SHP77 treated with DMSO at 0.1 percent for 48 hours (cell line): Measurements from ENCODE around the gene ZBTB7B.

ENCODE experiments used
- DNase-seq: peaks from one replicate; lab custom pipeline; 2025; lab: John Stamatoyannopoulos, UW

The ZBTB7B gene

DNA sequence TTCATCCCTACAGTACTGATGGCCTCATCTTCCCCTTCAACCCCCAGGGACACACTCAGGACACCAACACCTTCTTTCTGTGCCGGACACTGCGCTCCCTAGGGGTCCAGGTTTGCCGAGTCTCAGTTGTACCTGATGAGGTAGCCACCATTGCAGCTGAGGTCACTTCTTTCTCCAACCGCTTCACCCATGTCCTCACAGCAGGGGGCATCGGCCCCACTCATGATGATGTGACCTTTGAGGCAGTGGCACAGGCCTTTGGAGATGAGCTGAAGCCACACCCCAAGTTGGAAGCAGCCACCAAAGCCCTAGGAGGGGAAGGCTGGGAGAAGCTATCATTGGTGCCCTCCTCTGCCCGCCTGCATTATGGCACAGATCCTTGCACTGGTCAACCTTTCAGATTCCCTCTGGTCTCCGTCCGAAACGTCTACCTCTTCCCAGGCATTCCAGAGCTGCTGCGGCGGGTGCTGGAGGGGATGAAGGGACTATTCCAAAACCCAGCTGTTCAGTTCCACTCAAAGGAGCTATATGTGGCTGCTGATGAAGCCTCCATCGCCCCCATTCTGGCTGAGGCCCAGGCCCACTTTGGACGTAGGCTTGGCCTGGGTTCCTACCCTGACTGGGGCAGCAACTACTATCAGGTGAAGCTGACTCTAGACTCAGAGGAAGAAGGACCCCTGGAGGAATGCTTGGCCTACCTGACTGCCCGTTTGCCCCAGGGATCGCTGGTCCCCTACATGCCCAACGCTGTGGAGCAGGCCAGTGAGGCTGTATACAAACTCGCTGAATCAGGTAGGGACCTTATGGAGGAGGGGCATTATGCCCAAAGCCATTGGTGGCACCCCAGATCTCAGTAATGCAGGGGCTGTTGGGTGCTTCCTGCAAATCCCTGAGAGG is 14.3 kb upstream of the ZBTB7B start:
- DNase-seq = no peak

- no peak for DNase-seq
Measured at GRCh38 chr1:154989195-154989860, 13.3 kb upstream of the ZBTB7B start.

- no peak for DNase-seq
Measured at GRCh38 chr1:154990276-154990675, 12.3 kb upstream of the ZBTB7B start.

GRCh38 chr1:154992721-154993571 is 9.7 kb upstream of the ZBTB7B start:
- peak; percentile 34 for DNase-seq

GRCh38 chr1:154993572-154994268 is 8.9 kb upstream of the ZBTB7B start, which contains the start of gene LENEP:
Gene LENEP (plus strand): TSS chr1:154993586. CDS start chr1:154993608, 22 bp downstream.
- no peak for DNase-seq

DNA sequence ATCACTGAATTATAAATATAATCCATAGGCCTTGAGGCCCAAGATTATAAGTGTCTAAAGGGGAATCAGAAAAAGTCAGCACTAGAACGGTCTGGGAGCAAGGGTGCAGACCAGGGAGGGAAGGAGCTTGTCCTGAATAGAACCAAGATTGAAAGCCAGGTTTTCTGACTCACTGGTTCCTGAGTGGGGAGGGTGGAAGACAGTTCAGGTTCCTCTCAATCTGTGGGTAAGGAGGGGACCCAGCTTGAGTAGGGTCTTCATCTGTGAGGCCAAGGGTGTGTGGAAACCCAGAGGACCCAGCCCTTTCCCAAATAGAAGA is 8.4 kb upstream of the ZBTB7B start:
- DNase-seq = no peak

- DNase-seq = no peak
Measured at GRCh38 chr1:154994591-154994990, 8.0 kb upstream of the ZBTB7B start.

GRCh38 chr1:154995301-154995983 is 7.2 kb upstream of the ZBTB7B start:
- DNase-seq = peak; percentile 37

DNA sequence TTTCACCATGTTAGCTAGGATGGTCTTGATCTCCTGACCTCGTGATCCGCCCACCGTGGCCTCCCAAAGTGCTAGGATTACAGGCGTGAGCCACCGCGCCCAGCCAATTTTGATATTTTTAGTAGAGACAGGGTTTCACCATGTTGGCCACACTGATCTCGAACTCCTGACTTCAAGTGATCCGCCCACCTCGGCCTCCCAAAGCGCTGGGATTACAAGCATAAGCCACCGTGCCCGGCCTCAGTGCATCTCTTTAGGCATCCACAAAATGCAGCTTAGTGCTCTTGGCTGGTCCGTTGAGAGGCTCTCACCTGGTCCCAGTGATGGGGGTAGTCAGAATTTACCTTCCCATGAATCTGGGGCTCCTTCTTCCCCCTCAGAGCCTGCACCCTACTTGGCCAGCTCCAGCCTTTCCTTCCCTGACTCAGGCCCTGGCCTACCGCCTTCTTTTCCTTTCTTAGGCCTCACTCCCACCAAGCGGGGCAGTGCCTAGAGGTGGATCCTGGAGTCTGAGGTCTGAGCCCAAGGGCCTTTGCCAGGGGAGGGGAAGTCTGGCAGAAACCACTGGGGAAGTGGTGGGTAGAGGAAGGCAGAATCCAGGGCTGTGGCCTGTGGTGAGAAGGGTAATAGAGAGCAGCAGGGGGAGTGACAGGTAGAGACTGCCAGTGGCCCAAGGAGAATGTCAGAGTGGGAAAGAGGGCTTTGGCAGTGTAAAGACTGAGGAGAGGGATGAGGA is 5.5 kb upstream of the ZBTB7B start:
- no peak for DNase-seq

DNA sequence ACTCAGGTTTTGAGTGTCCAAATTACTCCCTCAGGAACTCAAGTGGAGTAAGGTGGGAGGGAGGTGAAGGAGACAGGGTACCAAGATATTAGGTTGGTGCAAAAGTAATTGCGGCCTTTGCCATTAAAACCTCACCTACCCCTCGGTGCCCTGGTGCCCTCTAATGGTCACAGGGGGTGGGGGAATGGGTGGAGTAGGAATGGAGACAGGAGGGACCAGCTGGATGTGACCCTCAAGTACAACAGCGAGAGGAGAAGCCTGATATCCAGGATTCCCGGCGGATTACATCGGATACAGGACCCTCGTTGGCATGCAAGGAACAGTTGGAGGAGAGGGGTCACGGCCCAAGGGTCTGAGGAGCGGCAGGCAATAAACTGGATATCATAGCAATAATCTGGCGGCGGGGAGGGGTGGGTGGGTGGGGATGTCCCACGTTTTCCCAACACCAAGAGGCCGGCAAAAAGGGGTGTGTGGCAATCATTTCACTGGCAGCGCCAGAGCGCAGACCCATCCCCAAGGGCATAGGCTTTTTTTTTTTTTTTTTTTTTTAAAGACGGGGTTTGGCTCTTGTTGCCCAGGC is 4.3 kb upstream of the ZBTB7B start:
- no peak for DNase-seq

DNA sequence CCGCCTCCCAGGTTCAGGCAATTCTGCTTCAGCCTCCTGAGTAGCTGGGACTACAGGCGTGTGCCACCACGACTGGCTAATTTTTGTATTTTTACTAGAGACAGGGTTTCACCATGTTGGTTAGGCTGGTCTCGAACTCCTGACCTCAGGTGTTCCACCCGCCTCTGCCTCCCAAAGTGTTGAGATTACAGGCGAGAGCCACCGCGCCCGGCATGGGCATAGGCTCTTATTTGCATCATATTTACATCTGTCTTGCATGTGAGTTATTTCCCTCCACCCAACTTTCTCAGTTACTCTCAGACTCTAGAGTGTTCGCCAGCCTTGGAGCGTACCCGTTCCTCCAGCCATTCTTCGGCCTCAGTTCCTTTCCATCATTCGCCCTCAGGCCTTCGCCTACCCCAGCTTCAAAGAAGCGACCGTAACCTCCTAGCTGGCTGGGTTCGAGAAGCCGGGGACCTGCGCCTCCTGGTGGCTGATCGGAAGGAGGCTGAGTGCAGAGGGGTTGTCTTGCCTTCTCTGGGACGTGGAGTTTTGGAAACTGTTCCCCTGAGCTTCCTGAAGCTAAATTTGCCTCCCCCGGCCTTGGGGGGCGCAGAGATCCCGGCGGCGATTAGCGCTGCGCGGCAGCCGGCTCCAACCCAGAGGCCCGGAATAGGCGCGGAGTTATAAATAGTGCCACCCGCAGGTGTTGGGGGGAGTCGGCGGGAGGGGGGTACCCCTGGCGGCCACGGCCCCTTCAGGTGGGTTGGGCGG is 3.6 kb upstream of the ZBTB7B start:
- DNase-seq = peak; percentile 83

DNA sequence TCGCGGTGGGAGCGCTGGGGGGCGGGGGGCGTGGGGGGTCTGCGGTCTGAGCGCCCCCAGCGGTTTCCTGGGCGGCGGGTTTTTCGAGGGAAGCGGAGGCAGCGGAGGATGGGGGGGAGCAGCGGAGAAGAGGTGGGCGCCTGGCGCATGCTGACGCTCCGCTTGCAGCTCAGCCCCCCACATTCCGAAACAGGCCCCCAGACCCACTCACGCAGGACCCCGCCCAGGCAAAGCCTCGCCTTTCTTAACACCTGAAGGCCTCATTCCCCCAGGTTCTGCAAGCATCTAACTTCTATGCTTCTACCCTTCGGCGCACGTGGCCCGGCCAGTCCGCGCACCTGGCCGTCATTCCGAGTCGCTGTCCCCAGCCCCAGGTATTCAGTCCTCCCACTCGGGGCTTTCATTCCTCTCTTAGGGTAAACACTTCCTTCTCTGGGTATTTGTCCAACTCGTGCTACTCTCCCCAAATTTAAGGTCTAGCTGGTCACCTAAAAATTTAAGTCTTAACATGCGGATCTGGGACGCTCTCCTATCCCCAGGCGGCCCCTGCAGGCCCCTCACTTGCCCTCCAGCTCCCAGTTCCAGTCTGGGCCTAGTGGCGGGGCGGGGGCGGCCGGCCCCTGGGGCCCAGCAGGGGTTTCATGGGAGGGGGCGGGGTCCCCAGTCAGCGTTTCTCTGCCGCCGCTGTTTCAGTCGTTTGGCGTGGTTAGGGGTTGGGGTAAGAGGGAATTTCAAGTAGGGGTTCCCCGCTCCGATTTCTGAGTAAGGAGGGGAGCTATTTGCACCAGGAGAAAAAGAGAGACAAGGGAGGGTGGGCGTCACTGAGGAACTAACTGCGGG is 2.8 kb upstream of the ZBTB7B start:
- DNase-seq = peak; percentile 43

GRCh38 chr1:155000411-155000725 is 2.2 kb upstream of the ZBTB7B start:
- peak; percentile 83 for DNase-seq

DNA sequence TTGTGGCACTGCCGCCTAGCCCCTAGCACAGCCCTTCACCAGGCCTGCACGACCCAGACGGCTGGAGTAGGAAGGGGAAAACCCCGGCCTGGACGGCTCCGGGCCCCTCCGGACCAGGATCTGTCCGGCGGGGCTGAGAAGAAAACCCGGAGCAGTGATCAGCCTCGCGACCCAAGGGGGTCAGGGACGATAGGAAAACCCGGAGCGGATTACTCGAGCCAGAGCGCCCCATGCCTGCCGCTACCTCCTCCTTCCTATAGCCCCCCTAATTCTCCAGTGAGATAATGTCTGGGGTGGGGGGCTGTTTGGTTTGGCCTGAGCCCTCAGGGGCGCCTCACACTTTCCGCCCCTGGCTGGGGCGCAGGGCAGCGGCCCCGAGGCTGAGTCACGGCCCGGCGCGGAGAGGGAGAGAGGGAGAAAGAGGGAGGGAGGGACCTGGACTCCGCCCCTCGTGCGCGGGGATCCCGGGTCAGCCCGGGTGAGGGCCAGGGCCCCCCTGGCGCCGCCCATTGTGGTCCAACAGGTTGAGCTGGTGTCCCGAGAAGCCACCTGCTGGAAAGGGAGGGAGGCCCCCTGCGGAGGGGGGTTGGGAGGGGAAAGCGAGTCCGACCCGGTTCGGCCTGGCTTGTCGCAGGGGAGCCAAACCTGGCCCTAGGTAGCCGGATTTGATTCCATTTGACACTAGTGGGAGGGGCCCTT is 1.7 kb upstream of the ZBTB7B start:
- DNase-seq = peak; percentile 94

- DNase-seq = no peak
Measured at GRCh38 chr1:155001425-155001674, 1.3 kb upstream of the ZBTB7B start.

DNA sequence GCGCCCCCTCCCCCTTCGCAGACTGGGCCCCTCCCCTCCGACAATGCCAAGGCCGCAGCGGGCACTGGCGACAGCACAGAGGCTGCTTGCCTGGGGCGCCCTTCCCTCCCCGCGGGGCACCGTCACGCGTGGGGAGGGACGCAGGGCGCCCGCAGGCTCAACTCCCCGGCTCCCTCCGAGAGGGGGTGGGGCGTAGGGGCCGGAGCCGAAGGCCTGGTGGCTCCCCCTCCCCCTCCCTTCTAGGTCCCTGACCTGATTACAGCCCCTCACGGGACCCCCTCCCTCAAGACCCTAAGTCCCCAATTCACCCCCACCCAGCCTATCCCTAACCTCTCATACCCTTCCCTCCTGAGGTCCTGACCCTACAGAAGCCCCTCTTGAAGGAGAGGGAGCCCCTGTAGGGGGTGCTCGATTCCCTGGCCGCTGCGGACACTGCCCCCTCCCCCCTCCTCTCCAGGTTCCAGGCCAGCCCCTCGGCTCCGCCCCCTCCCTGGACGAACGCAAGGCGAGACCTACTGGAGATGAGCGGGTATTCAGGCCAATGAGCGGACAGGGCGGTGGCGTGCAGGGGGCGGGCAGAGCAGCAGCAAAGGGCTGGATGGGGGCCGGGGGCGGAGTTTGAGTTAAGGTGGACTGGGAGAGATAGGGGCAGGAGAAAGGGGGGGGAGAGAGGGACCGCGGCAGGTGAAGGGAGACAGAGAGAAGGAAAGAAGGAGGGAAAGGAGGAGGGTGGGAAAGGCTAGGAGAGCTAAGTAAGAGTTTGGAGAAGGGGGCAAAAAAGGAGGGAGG is 733 bp upstream of the ZBTB7B start:
- DNase-seq = peak; percentile 99

- DNase-seq = no peak
Measured at GRCh38 chr1:155003227-155003765, 694 bp downstream of the ZBTB7B start.
